Adrenal gland (tissue), 5 donors: ENCODE data around the gene LARGE1.

Source experiments
- POLR2A ChIP-seq, 2 donors: fragments of 450-650 bp; IDR thresholded peaks; one replicate each; pipeline ENCODE4 v1.6.1; 2017; ENCODE audit warnings: antibody characterized with exemption in 2 of 2, mild to moderate bottlenecking in 2 of 2, moderate library complexity in 1 of 2
- TF ChIP-seq, protein P1 (sequence below), 6 experiments: fragments of 450-650 bp in 4 of 6; fragments of 200-600 bp in 2 of 6; sonication (generic) in 1 of 6; IDR thresholded peaks; 1 replicate in 5 of 6; 2 replicates in 1 of 6; pipeline versions ENCODE4 v1.5.1 to v1.8.0; 2016 to 2021; ENCODE audit warnings: antibody characterized with exemption in 6 of 6, mild to moderate bottlenecking in 2 of 6, moderate library complexity in 1 of 6
- donor health status: DM: no; HTN: no; CAD: no.

DNA sequence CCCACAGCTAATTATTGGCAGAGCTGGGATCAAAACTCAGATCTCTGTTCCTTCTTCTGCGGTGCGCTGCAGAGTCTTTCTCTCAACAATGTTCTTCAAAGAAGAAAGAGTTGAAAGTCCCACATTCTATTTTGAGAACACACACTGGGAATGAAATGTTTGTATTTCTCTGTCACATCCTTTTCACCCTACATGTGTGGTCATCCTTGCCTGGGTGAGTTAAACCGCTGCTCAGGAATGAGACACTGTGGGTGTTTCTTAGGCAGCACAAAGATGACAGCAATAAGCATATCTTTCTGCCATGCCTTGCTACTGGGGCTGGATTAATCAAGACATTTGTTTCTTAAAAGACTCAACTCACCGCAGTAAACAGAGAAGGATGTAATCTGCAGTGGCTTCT lies 222.6 kb downstream of the LARGE1 start:
- TF ChIP-seq, protein P1, sequence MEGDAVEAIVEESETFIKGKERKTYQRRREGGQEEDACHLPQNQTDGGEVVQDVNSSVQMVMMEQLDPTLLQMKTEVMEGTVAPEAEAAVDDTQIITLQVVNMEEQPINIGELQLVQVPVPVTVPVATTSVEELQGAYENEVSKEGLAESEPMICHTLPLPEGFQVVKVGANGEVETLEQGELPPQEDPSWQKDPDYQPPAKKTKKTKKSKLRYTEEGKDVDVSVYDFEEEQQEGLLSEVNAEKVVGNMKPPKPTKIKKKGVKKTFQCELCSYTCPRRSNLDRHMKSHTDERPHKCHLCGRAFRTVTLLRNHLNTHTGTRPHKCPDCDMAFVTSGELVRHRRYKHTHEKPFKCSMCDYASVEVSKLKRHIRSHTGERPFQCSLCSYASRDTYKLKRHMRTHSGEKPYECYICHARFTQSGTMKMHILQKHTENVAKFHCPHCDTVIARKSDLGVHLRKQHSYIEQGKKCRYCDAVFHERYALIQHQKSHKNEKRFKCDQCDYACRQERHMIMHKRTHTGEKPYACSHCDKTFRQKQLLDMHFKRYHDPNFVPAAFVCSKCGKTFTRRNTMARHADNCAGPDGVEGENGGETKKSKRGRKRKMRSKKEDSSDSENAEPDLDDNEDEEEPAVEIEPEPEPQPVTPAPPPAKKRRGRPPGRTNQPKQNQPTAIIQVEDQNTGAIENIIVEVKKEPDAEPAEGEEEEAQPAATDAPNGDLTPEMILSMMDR (IDR thresholded peaks at IDR 0.05): no peak
- TF ChIP-seq POLR2A (IDR thresholded peaks at IDR 0.05): no peak
